GOT3 (cell line): ENCODE measurements around the gene CHD3.
A peak's percentile ranks its signal among the peaks of the same experiment; 100 is the strongest.
"Not testable (repeated sequence)": the region's sequence is repeated elsewhere in the genome, so short reads cannot be mapped to it uniquely, and the experiment has no call there.

Source experiments
- DNase-seq: peaks from one replicate; lab custom pipeline; 2025; ENCODE audit warnings: mixed read lengths; lab: John Stamatoyannopoulos, UW

The CHD3 gene

DNA sequence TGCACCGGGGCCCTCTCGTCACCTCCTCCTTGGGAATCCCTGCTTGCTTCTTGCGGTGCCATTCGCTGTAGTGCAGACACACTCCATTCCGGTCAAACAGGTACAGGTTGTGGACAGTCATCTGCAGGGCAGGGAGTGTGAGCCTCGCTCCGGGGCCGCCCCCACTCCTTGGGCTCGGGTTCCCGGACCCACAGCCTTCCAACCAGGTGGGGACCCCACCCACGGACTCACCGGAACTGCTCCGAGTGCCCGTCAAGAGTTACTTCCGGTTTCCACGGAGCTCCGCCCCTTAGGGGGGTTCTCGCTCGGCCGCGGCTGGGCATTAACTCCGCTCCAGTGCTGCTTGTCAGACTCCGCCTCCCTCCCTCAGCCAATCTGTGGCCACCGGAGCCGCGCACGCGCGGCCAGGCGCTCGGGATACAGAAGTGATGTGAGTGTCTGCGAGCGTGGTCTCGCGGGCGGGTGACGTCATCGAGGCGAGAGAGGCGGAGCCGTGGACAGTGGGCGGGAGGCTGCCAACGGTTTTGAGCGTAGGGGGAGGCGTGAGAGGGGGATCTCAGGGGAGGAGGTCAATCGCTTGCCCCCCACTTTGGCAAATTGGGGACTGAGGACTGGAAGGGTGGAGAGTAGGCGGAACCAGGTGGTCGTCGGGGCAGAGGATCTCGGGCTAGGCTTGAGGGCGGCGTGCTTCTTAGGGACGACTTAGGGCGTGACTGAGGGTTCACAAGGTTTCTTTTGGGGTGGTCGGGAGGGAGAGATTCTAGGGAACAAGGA lies 43.3 kb downstream of the CHD3 start, which contains the start of the genes CNTROB and TRAPPC1:
TSS of gene CNTROB (plus strand) at position 498 of the 774 bp plus-strand sequence. CDS start 874 bp downstream, outside the sequence.
TSS of gene TRAPPC1 (minus strand) at position 238 of the 774 bp plus-strand sequence. CDS start at position 121, 117 bp downstream.
- peak; percentile 97 for DNase-seq

DNA sequence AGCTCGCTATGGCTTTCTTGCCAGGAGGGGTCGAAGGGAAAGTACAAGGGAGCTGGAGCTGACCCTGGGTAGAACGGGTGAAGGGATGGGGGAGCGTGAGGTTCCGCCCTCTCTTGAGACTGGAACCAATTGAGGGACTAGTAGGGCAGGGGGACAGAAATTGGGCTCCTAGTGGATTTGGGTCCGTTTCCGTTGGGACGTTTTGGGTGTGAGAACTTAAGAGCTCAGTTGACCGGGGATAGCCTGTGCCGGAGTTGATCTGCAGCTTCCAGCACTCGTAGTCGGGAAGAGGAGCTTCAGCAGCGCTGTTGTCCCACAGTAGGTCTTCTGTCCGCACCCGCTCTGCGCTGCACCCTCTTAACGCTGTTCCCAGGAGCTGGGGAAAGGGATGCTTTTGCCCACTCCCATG lies 43.9 kb downstream of the CHD3 start:
- DNase-seq, result no peak

DNA sequence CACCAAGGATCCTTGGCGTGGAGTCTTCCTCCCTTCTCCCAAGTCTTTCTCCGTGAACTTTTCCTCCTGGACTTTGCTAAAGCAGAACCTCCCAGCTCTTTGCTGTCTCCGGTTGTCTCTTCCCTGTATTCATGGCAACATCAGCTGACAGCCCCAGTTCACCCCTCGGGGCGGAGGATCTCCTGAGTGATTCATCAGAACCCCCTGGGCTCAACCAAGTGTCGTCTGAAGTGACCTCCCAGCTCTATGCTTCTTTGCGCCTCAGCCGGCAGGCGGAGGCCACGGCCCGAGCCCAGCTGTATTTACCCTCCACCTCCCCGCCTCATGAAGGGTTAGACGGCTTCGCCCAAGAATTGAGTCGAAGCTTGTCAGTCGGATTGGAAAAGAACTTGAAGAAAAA lies 44.4 kb downstream of the CHD3 start:
- DNase-seq, result peak; percentile 16

DNA sequence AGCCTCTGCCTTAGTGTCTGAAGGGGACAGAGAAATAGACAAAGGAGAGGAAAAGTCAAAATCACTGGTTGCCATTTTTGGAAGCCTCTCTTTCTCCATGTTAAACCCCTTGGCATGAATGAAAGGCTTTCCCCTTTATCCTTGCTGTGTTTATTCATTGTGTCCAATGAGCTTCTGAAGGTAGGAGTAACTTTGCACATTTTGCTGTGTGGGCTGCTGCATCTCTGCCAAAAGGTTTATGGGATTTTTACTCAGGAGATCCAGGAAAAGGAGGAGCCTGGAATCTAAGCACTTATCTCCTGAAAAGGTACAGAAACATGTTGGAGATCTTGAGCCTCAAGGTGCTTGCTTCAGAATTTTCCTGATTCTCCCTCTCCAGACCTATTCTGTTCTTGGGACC lies 47.3 kb downstream of the CHD3 start:
- DNase-seq, result no peak

DNA sequence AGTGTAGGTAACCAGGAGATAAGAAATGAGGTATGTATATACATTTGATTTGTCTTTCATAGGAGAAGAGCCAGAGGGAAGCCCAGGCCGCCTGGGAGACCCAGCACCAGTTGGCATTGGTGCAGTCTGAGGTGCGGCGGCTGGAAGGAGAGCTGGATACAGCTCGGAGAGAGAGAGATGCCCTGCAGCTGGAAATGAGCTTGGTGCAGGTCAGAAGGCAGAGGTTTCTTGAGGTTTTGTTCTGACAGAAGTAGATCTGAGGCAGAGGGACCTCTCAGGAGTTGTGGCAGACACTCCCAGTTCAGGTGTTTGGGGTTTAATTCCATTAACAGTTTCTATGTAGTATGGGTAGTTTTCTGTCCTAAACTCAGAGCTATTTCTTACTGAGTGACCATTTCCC lies 51.4 kb downstream of the CHD3 start:
- DNase-seq, result no peak

DNA sequence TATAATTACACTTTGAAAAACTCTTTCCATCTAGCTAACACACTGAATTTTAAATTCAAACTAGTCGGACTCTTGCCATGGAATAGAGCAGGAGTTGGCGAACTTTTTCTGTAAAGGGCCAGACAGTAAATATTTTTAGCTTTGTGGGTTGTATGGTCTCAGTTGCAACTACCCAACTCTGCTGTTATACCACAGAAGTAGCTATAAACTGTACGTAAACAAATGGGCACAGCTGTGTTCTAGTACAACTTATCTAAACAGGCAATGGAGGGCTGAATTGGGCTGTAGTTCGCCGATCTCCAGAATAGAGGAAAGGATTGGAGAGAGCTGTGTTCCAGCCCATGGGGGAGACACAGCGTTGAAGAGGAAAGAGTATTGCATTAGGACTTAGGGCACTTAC lies 52.2 kb downstream of the CHD3 start:
- no peak for DNase-seq

DNA sequence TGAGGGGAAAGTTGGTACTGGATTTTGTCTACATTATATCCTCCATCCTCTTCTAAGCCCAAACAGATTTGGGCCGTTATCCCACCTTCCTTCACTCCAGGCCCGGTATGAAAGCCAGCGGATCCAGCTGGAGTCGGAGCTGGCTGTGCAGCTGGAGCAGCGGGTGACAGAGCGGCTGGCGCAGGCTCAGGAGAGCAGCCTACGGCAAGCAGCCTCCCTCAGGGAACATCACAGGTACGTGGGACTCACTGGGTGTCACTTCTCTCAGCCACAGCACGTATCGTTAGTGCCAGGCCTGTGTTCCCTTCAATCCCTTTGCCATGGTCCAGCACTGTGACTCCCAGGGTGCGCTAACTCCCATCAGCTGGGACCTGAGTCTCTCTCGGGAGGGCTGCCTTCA lies 54.7 kb downstream of the CHD3 start:
- no peak for DNase-seq

DNA sequence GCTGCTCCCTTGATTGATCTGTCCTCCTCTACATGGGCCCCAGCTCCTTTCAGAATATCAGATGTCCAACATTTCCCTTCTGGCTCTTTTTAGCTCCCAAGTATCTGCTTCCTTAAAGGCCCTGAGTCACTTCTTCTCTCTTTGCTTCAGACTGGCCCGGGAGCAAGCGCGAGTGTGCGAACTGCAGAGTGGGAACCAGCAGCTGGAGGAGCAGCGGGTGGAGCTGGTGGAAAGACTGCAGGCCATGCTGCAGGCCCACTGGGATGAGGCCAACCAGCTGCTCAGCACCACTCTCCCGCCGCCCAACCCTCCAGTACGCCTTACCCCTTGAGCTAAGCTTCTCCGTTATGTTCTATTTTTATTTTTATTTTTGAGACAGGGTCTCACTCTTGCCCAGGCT lies 55.7 kb downstream of the CHD3 start:
- DNase-seq, result no peak

DNA sequence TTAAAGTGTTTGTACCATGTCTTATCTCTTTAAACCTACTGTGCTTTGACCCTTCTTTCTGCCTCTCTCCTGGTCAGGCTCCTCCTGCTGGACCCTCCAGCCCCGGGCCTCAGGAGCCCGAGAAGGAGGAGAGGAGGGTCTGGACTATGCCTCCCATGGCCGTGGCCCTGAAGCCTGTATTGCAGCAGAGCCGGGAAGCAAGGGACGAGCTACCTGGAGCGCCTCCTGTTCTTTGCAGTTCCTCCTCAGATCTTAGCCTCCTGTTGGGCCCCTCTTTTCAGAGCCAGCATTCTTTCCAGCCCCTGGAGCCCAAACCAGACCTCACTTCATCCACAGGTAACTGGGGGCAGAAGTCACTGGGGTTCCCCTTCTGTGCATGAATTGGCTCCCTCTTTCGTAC lies 57.1 kb downstream of the CHD3 start:
- no peak for DNase-seq

DNA sequence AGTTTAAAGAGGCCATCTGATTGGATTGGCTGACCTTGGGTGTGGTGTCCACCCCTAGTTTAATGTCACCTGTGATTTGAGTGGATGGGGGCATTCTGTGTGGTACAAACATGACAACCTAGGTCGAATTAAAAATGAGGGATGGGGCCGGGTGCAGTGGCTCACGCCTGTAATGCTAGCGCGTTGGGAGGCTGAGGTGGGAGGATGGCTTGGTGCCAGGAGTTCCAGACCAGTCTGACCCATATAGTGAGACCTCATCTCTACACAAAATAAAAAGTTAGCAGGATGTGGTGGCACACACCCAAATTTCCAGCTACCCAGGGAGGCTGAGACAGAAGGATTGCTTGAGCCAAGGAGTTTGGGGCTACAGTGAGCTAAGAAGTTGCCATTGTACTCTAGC lies 57.9 kb downstream of the CHD3 start:
- DNase-seq, result no peak

DNA sequence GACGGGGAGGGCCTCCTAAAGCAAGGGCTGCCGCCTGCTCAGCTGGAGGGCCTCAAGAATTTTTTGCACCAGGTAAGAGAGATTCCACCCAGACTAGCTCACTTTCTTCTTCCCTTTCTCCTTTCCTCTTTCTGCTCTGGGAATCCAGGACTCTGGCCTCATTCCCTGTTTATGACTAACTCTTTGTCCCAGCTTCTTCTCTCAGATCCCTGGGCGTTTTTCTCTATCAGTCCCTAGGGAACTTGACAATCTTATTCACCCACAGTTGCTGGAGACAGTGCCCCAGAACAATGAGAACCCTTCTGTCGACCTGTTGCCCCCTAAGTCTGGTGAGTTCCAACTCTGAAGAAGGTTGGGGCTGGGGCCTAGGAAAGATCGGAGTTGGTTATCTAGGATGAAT lies 59.1 kb downstream of the CHD3 start:
- DNase-seq, result no peak

DNA sequence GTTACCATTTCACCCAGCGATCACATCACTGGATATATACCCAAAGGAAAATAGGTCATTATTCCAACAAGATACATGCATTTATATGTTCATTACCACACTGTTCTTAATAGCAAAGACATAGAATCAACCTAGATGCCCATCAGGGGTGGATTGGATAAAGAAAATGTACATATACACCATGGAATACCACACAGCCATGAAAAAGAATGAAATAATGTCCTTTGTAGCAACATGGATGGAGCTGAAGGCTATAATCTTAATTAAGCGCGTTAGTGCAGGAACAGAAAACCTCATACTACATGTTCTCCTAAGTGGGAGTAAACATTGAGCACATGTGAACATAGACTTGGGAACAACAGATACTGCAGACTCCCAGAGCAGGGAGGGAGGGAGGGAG lies 62.0 kb downstream of the CHD3 start:
- DNase-seq, result no peak

DNA sequence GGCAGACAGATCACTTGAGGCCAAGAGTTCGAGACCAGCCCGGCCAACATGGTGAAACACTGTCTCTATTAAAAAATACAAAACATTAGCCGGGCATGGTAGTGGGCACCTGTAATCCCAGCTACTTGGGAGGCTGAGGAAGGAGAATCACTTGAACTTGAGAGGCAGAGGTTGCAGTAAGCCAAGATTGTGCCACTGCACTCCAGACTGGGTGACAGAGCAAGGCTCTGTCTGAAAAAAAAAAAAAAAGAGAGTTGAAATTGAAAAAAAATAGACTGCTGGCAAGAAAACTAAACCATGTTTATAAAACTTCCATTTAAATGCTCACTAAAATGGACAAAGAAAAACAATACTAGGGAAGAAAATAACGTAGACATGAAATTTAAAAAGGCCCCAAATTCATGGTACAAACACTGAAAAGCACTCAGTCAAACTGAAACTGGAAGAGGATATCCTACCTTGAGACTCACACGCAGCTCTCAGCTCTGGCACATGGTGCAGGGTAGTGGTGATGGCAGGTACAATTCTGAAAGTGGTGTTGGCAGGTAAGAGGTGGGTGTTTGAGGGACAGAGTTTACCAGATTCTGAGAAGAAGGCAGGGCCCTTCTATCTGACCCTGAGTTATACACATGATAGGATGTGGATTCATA lies 62.7 kb downstream of the CHD3 start:
- DNase-seq, result no peak

DNA sequence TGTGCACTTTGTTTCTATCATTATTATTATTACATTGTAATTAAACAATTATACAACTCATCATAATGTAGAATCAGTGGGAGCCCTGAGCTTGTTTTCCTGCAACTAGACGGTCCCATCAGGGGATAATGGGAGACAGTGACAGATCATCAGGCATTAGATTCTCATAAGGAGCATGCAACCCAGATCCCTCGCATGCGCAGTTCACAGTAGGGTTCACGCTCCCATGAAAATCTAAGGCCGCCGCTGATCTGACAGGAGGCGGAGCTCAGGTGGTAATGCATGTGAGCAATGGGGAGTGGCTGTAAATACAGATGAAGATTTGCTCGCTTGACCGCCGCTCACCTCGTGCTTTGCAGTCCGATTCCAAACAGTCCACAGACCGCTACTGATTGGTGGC lies 64.7 kb downstream of the CHD3 start:
- DNase-seq, result not testable (repeated sequence)

DNA sequence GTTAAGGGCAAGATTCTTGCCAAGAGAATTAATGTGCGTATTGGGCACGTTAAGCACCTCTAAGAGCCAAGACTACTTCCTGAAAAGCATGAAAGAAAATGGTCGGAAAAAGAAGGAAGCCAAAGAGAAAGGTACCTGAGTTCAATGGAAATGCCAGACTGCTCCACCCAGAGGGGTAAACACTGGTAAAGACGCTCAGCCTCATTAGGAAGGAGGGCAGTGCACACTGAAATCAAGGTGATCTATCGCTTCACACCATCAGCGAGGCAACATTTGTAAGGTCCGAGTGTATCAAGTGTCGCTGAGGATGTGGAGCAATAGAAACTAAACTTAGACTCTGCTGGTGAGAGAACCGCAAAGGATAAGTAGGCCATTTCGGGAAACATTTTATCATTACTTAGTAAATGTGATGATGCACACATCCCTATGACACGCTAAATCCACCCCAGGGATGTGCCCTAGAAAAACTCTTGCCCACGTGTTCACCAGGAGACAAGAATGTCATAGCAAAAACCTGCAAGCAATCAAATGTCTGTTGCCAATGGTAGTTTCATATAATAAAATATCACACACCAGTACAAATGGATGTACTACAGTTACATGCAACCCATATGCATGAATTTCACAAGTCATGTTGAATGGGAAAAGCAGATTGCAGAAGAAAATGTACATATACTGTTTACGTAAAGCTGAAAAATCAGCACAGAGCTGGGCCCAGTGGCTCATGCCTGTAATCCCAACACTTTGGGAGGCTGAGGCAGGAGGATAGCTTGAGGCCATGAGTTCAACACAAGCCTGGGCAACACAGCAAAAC lies 67.0 kb downstream of the CHD3 start:
- no peak for DNase-seq

DNA sequence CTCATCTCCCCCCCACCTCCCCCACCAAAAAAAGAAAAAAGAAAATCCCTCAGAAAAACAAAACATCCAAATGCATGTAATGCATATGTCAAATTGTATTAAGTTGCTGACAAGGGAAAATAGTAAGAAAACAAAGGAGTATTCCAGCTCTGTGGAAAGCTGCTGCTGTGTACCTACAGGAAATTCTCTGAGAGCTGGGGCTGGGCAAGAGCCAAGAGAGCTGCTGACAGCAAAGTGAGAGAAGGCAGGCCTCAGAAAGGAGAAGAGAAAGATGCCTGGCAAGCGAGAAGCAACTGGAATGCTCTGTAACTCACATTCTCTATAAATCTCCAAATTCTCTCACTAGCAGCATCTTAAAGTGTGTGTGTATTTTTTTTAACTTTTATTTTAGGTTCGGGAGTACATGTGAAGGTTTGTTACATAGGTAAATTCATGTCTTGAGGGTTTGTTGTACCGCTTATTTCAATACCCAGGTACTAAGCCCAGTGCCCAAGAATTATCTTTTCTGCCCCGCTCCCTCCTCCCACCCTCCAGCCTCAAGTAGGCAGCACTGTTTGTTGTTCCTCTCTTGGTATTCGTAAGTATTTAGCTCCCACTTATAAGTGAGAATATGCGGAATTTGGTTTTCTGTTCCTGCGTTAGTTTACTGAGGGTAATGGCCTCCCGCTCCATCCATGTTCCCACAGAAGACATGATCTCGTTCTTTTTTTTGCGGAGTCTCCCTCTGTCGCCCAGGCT lies 67.8 kb downstream of the CHD3 start:
- DNase-seq, result no peak

DNA sequence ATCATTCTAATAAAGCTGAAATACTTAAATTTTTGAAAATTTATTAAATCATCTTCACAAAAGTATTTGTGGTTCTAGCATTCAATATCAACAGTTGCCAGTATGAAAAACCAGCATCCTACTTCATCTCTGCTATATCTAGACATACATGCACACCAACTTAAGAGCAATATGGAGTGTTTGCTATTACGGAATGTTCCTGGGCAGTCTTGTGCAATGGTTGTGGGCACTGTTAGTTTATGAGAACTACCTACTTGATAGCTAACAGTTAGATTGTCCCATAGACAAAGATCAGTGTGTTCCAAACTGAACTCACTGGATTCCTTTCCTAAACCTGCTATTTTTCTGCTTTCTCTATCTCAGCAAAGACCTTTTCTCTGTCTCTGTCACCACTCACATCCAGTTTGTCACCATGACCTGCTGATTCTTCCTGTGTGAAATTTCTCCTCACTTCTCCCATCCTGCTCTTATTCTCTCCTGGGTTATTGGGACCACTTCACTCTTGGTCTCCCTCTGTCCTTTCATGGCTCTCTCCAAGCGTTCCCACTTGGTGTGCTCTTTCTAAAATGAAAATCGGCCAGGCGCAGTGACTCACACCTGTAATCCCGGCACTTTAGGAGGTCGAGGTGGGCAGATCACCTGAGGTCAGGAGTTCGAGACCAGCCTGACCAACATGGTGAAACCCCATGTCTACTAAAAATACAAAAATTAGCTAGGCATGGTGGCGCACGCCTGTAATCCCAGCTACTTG lies 71.1 kb downstream of the CHD3 start:
- no peak for DNase-seq

DNA sequence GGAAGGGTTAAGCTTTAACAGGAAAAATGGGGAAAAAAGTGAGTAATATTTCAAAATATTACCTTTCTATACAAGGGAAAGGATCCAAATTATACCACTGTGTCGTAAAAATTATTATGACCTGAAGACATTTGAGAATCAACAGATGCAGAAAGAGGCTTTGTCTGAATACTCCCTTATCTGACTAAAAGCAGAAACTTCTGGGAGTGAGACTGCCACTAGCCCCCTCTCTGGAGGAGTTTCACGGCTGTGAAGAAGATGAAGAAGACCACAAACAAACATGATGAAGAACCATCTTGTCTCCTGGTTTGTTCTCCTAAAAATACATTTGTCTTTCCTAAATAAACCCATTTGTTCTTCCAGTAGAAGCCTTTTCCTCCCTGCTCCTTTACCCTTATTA lies 72.8 kb downstream of the CHD3 start:
- no peak for DNase-seq
